DND-41 (cell line): ENCODE results near the gene FUCA1.

Source experiments
- CTCF ChIP-seq: IDR thresholded peaks from 2 replicates; pipeline ENCODE4 v1.5.1; 2012; ENCODE audit warnings: borderline replicate concordance, low read length, moderate library complexity, mild to moderate bottlenecking; ENCODE audit not compliant: poor library complexity, severe bottlenecking; ENCODE audit errors: extremely low read depth
- EZH2 ChIP-seq: IDR thresholded peaks from 3 replicates; pipeline ENCODE4 v1.6.1; 2012; ENCODE audit warnings: borderline replicate concordance, low read depth, mild to moderate bottlenecking, moderate library complexity, low read length, inconsistent platforms; ENCODE audit not compliant: severe bottlenecking

GRCh38 chr1:23879809-23880208 lies 11.7 kb upstream of the FUCA1 start:
- TF ChIP-seq CTCF: no peak
- TF ChIP-seq EZH2: no peak
